Suprapubic skin (tissue), 3 donors: Measurements from ENCODE around the gene NOVA2.
"Not testable (repeated sequence)": the region's sequence is repeated elsewhere in the genome, so short reads cannot be mapped to it uniquely, and the experiment has no call there.

Source experiments
- CTCF ChIP-seq, 2 donors: fragments of 200-600 bp in 1 of 2; fragments of 450-650 bp in 1 of 2; sonication (generic) in 1 of 2; IDR thresholded peaks; one replicate each; pipeline ENCODE4 v1.5.1; 2016 to 2019; ENCODE audit warnings: antibody characterized with exemption in 2 of 2, mild to moderate bottlenecking in 1 of 2, moderate library complexity in 1 of 2
- EP300 ChIP-seq: sonication (generic); formaldehyde crosslinking; IDR thresholded peaks from one replicate; pipeline ENCODE4 v1.6.1; 2017; ENCODE audit warnings: antibody characterized with exemption

GRCh38 chr19:45895983-45896599 is 77.6 kb downstream of the NOVA2 start:
- not testable (repeated sequence) for TF ChIP-seq EP300; CTCF (IDR thresholded peaks at IDR 0.05)
